ENCODE data around the gene DGCR8.

DGCR8 gene

DNA sequence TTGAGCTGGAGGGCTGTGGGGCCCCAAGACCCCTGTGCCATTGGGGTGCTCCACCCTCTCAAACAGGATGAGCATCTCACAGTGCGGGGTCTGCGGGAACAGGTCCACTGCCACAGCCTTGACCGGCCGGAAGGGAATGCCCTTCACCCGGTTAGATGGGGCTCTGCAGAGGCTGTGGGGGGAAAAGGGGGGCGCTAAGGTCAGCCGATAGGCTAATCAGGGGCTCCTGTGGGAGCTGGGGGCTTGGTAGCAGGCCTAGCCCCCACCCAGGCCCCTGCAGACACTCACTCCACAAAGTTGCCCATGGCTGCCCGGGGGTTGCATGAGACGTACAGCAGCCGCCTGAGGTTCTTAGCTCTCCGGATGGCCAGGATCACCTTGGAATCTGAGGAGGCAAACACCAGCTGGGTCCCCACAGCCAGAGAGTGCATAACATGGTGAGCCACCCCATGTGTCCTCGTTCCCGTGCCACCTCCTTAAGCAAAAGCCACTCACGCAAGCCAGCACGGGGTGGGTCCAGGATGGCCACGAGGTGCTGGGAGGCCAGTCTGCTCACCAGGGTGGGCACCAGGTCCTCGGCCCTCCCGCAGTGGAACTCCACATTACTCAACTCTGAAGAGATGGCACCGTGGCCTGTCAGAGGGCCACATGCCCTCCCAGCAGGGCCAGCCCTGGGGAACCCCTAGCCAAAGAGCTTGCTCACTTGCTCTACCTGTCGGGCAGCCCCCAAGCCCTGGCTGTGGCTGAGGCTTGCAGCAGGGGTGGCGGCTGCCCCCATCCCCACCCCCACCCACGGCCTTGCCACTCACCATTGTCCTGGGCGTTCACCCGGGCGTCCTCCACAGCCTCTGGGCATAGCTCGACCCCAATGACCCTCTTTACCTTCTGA, 32.8 kb downstream of the DGCR8 start:
- TF ChIP-seq, protein P1, sequence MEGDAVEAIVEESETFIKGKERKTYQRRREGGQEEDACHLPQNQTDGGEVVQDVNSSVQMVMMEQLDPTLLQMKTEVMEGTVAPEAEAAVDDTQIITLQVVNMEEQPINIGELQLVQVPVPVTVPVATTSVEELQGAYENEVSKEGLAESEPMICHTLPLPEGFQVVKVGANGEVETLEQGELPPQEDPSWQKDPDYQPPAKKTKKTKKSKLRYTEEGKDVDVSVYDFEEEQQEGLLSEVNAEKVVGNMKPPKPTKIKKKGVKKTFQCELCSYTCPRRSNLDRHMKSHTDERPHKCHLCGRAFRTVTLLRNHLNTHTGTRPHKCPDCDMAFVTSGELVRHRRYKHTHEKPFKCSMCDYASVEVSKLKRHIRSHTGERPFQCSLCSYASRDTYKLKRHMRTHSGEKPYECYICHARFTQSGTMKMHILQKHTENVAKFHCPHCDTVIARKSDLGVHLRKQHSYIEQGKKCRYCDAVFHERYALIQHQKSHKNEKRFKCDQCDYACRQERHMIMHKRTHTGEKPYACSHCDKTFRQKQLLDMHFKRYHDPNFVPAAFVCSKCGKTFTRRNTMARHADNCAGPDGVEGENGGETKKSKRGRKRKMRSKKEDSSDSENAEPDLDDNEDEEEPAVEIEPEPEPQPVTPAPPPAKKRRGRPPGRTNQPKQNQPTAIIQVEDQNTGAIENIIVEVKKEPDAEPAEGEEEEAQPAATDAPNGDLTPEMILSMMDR (conservative IDR thresholded peaks at IDR 0.05; ENCODE audit: low read depth, low read length), result no peak
- H3K4me3 ChIP-seq (ENCODE audit: low read depth, low read length), result no peak overlapping the region
- no peak for DNase-seq (ENCODE audit: low read depth)

DNA sequence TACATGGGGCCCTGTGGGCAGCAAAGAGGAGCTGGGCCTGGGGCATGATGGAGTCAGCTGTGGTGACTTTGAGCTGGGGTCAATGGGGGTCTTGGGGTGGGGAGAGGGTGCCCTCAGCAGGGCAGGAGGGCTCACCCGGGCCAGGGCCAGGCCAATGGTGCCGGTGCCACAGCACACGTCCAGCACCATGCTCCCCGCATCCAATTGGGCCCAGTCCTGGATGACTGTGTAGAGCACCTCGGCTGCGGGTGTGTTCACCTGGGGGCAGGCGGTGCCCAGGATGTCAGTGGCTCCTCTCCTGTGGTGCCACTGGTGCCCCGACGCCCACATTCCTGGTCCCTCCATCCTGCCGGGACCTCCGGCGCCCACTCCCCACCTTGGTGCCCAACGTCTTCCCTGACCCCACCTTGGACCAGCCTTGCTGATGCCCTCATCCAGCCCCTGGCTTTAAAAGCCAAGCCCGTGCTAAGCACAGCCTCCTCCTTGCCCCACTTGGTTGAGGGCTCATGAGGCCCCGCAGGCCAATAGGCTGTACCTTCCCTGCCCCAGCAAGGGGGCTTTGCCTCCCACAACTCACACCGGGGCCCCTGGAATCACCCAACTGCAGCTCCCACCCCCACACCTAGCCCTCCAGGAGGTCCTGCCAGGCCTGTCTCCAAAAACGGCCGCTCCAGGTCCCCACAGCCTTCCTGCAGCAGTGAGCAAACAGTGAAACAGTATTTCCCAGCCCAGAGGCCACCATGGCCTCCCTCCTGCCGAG, 33.7 kb downstream of the DGCR8 start:
- TF ChIP-seq, protein P1 (conservative IDR thresholded peaks at IDR 0.05; ENCODE audit: low read depth, low read length), result no peak

DNA sequence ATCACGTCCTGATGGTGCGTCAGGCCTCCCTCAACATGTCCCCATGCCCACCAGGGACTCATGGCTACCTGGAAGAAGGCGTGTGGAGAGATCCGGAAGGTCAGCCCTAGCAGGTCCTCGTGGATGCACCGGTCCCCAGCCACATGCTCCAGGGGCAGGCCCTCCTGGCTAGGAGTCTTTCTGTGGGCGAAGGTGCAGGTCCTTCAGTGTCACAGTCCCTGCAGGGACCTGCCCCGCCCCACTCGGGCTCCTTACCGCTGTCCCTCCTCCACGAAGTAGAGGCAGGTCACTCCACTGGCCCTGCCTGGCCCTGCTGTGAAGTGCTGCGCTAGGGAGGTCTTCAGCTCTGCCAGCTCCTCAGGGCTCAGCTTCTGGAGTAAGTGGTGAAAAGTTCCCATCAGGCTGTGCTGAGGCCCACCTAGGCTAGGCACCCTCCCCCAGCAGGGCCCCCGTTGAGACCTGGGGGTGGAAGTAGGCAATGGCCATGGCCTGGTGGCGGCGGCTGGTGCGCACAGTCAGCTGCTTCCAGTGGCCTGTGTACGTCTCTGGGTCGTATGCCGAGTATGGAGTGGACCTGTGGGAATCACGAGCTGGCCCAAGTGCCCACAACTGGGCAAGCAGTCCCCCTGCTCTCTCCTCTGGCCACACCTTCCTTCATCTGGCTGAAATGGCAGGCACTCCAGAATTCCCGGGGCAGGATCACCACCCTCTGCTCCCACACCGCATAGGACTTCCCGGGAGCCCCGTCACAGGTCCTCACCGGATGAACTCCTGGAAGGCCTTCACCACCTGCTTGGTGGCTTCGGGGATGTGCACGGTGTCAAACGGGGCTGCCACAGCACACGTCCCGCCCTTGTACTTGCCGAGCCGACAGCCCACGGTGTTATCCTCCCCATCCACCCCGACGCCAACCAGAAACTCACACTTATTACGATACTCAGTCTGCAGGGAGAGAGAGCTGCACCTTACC, 34.8 kb downstream of the DGCR8 start:
- H3K4me3 ChIP-seq (ENCODE audit: low read depth, low read length), result no peak overlapping the region
- DNase-seq (ENCODE audit: low read depth), result no peak
- TF ChIP-seq, protein P1 (conservative IDR thresholded peaks at IDR 0.05; ENCODE audit: low read depth, low read length), result no peak

More for the DNA sequence above, 33.7 kb downstream of the DGCR8 start:
- DNase-seq (ENCODE audit: low read depth), result no peak
- H3K4me3 ChIP-seq (ENCODE audit: low read depth, low read length), result no peak overlapping the region

DNA sequence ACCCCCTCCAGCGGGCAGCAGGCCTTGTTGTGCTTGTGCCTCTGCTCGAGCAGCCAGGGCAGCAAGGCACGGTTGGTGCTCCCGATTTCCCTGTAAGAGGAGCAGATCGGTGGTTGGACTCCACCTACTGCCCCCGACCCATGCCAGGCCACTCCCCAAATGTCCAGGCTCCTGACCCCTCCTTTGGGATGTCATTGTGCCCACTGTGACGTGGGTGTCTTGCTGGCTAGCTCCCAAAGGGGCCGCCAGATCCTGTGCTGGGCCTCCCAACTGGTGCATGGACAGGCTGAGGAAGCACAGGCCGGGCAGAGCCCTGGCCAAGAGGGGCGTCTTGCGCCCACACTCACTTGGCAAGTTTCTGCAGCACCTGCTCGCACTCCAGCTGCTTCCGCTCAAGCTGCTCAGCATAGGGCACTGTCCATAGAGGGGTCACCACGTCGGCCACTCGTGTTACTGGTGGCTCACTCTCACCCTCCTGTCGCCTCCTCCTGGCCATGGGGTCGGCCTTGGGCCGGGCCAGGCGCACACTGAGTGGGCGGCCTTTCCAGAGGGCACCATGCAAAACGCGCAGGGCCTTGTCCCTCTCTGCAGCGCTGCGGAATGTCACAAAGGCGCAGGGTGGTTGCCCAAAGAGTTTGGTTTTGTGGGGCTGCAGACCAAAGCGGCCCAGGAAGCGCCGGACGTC, 35.8 kb downstream of the DGCR8 start, which contains the start of gene RANBP1:
Gene RANBP1 (plus strand): TSS at position 414 of the 685 bp plus-strand sequence. CDS start 81 bp downstream, at position 495.
- TF ChIP-seq, protein P1 (conservative IDR thresholded peaks at IDR 0.05; ENCODE audit: low read depth, low read length), result no peak

DNA sequence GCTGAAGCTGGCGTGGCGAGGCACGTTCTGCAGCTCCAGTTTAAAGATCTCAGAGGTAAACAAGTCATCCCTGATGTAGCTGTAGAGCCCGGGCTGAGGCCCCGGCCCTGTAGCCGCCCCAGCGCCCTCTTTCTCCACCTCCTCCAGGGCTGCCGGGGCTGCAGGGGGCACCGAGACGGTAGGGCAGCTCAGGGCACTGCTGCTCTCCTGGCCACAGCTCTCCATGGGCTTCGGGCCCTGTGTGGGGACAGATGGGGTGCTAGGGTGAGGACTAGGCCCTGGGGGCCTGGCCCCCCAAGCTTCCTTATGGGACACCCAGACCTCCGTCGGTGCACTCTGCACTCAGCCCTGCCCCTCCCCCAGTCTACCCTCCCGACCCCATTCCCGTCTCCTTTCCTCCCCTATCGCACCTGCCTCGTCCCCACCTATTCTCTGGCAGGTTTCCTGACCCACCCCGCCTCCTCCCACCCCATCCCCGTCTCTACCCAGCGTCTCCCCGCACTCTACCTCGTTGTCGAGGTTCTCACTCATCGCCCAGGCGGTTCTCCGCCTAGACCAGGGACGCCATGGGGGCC, 36.4 kb downstream of the DGCR8 start:
- TF ChIP-seq, protein P1 (conservative IDR thresholded peaks at IDR 0.05; ENCODE audit: low read depth, low read length), result no peak
- DNase-seq (ENCODE audit: low read depth), result no peak
- peak overlapping the region; percentile 98 for H3K4me3 ChIP-seq (ENCODE audit: low read depth, low read length)

More for the DNA sequence above, 35.8 kb downstream of the DGCR8 start, which contains the start of gene RANBP1:
- H3K4me3 ChIP-seq (ENCODE audit: low read depth, low read length), result peak within 1 kb of the TSS; percentile 98
- DNase-seq (ENCODE audit: low read depth), result no peak

Measured in choroid plexus epithelial cell (primary cell).